HepG2 (cell line): Measurements from ENCODE around the gene FAM118A. TPM values are rescaled to one million over a fixed set of nuclear protein-coding genes. Genes with fewer than 3 reads are reported as not detected.
A peak's percentile ranks its signal among the peaks of the same experiment; 100 is the strongest.

Experiments used
- ATRX ChIP-seq: sonication (generic); formaldehyde crosslinking; IDR thresholded peaks from 2 replicates; pipeline ENCODE4 v1.4.0; 2020; ENCODE audit warnings: missing genetic modification reagents, borderline replicate concordance
- CENPT ChIP-seq: sonication (generic); formaldehyde crosslinking; IDR thresholded peaks from 2 replicates; pipeline ENCODE4 v1.8.0; 2022; ENCODE audit warnings: low read depth, mild to moderate bottlenecking, moderate library complexity, missing genetic modification reagents
- GATAD1 ChIP-seq: IDR thresholded peaks from 2 replicates; pipeline ENCODE4 v1.6.1; 2016; ENCODE audit warnings: missing genetic modification reagents, missing compliant biosample characterization
- HMGA1 ChIP-seq: sonication (generic); formaldehyde crosslinking; conservative IDR thresholded peaks from 2 replicates; pipeline ENCODE4 v1.4.0; 2020; ENCODE audit warnings: missing genetic modification reagents
- IRX3 ChIP-seq: sonication (generic); formaldehyde crosslinking; IDR thresholded peaks from 2 replicates; pipeline ENCODE4 v1.8.1; 2023; ENCODE audit warnings: mild to moderate bottlenecking, low read depth, missing genetic modification reagents, borderline replicate concordance
- KAT7 ChIP-seq: IDR thresholded peaks from 2 replicates; pipeline ENCODE4 v1.6.1; 2018; ENCODE audit warnings: borderline replicate concordance, missing compliant biosample characterization
- NFYC ChIP-seq: IDR thresholded peaks from 2 replicates; pipeline ENCODE4 v1.6.1; 2016; ENCODE audit warnings: missing genetic modification reagents, missing compliant biosample characterization
- NR2F6 ChIP-seq, 2 experiments: IDR thresholded peaks; 2 replicates each; pipeline ENCODE4 v1.6.1; 2016; ENCODE audit warnings: antibody characterized with exemption in 1 of 2, mild to moderate bottlenecking in 1 of 2
- RORA ChIP-seq: sonication (generic); formaldehyde crosslinking; IDR thresholded peaks from 2 replicates; pipeline ENCODE4 v1.5.0; 2020; ENCODE audit warnings: mild to moderate bottlenecking, missing genetic modification reagents, moderate library complexity
- SALL2 ChIP-seq: sonication (generic); formaldehyde crosslinking; IDR thresholded peaks from 2 replicates; pipeline ENCODE4 v1.8.1; 2023; ENCODE audit warnings: mild to moderate bottlenecking, missing genetic modification reagents, inconsistent platforms
- TOPORS ChIP-seq: sonication (generic); formaldehyde crosslinking; IDR thresholded peaks from 2 replicates; pipeline ENCODE4 v1.8.0; 2023; ENCODE audit warnings: mild to moderate bottlenecking, missing genetic modification reagents
- YY1 ChIP-seq: IDR thresholded peaks from 2 replicates; pipeline ENCODE4 v1.6.1; 2011; ENCODE audit warnings: low read length, low read depth, moderate library complexity, mild to moderate bottlenecking; ENCODE audit not compliant: insufficient read depth, insufficient replicate concordance
- ZNF18 ChIP-seq: sonication (generic); formaldehyde crosslinking; IDR thresholded peaks from 2 replicates; pipeline ENCODE4 v1.8.0; 2022; ENCODE audit warnings: mild to moderate bottlenecking, missing genetic modification reagents; ENCODE audit not compliant: insufficient replicate concordance
- ZNF33B ChIP-seq: sonication (generic); formaldehyde crosslinking; IDR thresholded peaks from 2 replicates; pipeline ENCODE4 v1.5.1; 2020; ENCODE audit warnings: mild to moderate bottlenecking, missing genetic modification reagents
- ZNF792 ChIP-seq: IDR thresholded peaks from 2 replicates; pipeline ENCODE4 v1.6.1; 2016
- ZUFSP ChIP-seq: sonication (generic); formaldehyde crosslinking; IDR thresholded peaks from 2 replicates; pipeline ENCODE4 v1.9.0; 2021; ENCODE audit warnings: missing genetic modification reagents, mild to moderate bottlenecking, borderline replicate concordance
- polyA plus RNA-seq, 8 experiments: library from polyadenylated mRNA; depleted of rRNA in 3 of 8; stranded (reverse) in 7 of 8; unstranded in 1 of 8; fragments of >200 nt; fragmentation: Illumina TruSeq in 4 of 8; extraction: Trizol in 4 of 8; gene quantifications; 2 replicates each; pipeline versions ENCODE4 v1.2.1 to v1.2.3, GENCODE V29; 2011 to 2016; ENCODE audit warnings: low read depth in 4 of 8, missing spikeins in 1 of 8, mixed read lengths in 1 of 8; ENCODE audit not compliant: insufficient read depth in 1 of 8
- total RNA-seq, 5 experiments: library from RNA; depleted of rRNA; stranded (reverse); fragments of >200 nt; fragmentation: Illumina TruSeq; extraction: Trizol; gene quantifications; 2 replicates each; pipeline ENCODE4 v1.2.3, GENCODE V29; 2016; ENCODE audit warnings: low read depth in 1 of 5
- TF ChIP-seq, protein P1 (sequence below): sonication (generic); formaldehyde crosslinking; IDR thresholded peaks from 2 replicates; pipeline ENCODE4 v1.5.1; 2020; ENCODE audit warnings: mild to moderate bottlenecking, missing genetic modification reagents, borderline replicate concordance

The FAM118A gene
- total and polyA plus RNA-seq, 2 of the 13 experiments (the other 11 are each of a cell fraction or from before 2014, with no cell fraction given): 36.7 to 48.2 TPM

GRCh38 chr22:45273452-45274075, 36.2 kb upstream of the FAM118A start (continued):
- TF ChIP-seq ATRX (CRISPR knock-in tag) (no peak), NFYC (CRISPR knock-in tag) (peak; percentile 34; the same call in 1 of the 2 replicates), ZNF792 (no peak), RORA (CRISPR knock-in tag) (no peak), YY1 (peak; percentile 44), ZNF18 (CRISPR knock-in tag) (no peak), NR2F6 (IDR thresholded peaks at IDR 0.05) (peak; percentile 87), NR2F6 (CRISPR knock-in tag; IDR thresholded peaks at IDR 0.05) (peak; percentile 90), ZNF33B (CRISPR knock-in tag) (no peak), SALL2 (CRISPR knock-in tag) (0 out of 2 replicates have a peak, but pooled peaks have one; percentile 20), HMGA1 (CRISPR knock-in tag) (no peak), ZUFSP (CRISPR knock-in tag) (no peak), GATAD1 (CRISPR knock-in tag) (peak; percentile 63), KAT7 (CRISPR knock-in tag) (no peak), IRX3 (no peak), CENPT (no peak), TOPORS (no peak)
- TF ChIP-seq, protein P1, sequence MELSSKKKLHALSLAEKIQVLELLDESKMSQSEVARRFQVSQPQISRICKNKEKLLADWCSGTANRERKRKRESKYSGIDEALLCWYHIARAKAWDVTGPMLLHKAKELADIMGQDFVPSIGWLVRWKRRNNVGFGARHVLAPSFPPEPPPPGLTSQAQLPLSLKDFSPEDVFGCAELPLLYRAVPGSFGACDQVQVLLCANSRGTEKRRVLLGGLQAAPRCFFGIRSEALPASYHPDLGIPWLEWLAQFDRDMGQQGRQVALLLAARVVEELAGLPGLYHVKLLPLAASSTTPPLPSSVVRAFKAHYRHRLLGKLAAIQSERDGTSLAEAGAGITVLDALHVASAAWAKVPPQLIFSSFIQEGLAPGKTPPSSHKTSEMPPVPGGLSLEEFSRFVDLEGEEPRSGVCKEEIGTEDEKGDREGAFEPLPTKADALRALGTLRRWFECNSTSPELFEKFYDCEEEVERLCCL (CRISPR knock-in tag): no peak
